DOHH2 (cell line): ENCODE measurements around the gene TMEM253.

Source experiments
- H3F3A ChIP-seq: fragments of 200-600 bp; sonication (generic), shearing (Covaris generic); 2 replicates; pipeline ENCODE4 v1.6.0; 2016; ENCODE audit warnings: antibody characterized with exemption, mild to moderate bottlenecking; ENCODE audit not compliant: control insufficient read depth, insufficient read depth
- H3K27ac ChIP-seq: fragments of 200-600 bp; sonication (generic); 2 replicates; pipeline ENCODE4 v1.5.1; 2014; ENCODE audit warnings: low read depth, mild to moderate bottlenecking, low read length, moderate library complexity
- H3K27me3 ChIP-seq: fragments of 200-600 bp; sonication (generic); 2 replicates; pipeline ENCODE4 v1.6.1; 2014; ENCODE audit warnings: mild to moderate bottlenecking, low read length, mixed read lengths; ENCODE audit not compliant: control insufficient read depth
- H3K36me3 ChIP-seq: fragments of 200-600 bp; sonication (generic); 2 replicates; pipeline ENCODE4 v1.6.1; 2014; ENCODE audit warnings: mild to moderate bottlenecking, low read length, moderate library complexity, mixed read lengths; ENCODE audit not compliant: control insufficient read depth
- H3K4me1 ChIP-seq: fragments of 200-600 bp; sonication (generic); 2 replicates; pipeline ENCODE4 v1.6.1; 2014; ENCODE audit warnings: mild to moderate bottlenecking, low read length, mixed read lengths; ENCODE audit not compliant: control insufficient read depth
- H3K4me2 ChIP-seq: fragments of 200-600 bp; sonication (generic); 2 replicates; pipeline ENCODE4 v1.6.0; 2014; ENCODE audit warnings: mild to moderate bottlenecking, low read length, moderate library complexity
- H3K4me3 ChIP-seq: fragments of 200-600 bp; sonication (generic); 2 replicates; pipeline ENCODE4 v1.5.1; 2014; ENCODE audit warnings: mild to moderate bottlenecking, low read length, mixed read lengths
- H3K79me2 ChIP-seq: fragments of 200-600 bp; sonication (generic); 2 replicates; pipeline ENCODE4 v1.6.1; 2014; ENCODE audit warnings: mild to moderate bottlenecking, low read length, mixed read lengths; ENCODE audit not compliant: control insufficient read depth
- H3K9me2 ChIP-seq: fragments of 200-600 bp; sonication (generic); replicated peaks from 2 replicates; pipeline ENCODE4 v1.6.1; 2014; ENCODE audit warnings: mild to moderate bottlenecking, low read length, mixed read lengths; ENCODE audit not compliant: control insufficient read depth
- H3K9me3 ChIP-seq: fragments of 200-600 bp; sonication (generic); 2 replicates; pipeline ENCODE4 v1.6.1; 2014; ENCODE audit warnings: antibody characterized with exemption, low read length, mixed read lengths; ENCODE audit not compliant: control insufficient read depth, insufficient read depth
- H4K20me1 ChIP-seq: fragments of 200-600 bp; sonication (generic); 2 replicates; pipeline ENCODE4 v1.6.0; 2014; ENCODE audit warnings: low read depth, mild to moderate bottlenecking, antibody characterized with exemption, low read length, moderate library complexity; ENCODE audit not compliant: control insufficient read depth, insufficient read depth
- CTCF ChIP-seq: fragments of 200-600 bp; sonication (generic); IDR thresholded peaks from one replicate; pipeline ENCODE4 v1.5.1; 2014; ENCODE audit warnings: antibody characterized with exemption, mild to moderate bottlenecking, low read depth, low read length; ENCODE audit not compliant: poor library complexity, severe bottlenecking
- EZH2phosphoT487 ChIP-seq: fragments of 200-600 bp; sonication (generic); IDR thresholded peaks from 2 replicates; pipeline ENCODE4 v1.6.1; 2017; ENCODE audit warnings: borderline replicate concordance, mild to moderate bottlenecking, antibody characterized with exemption, low read length, moderate library complexity, mixed read lengths

The TMEM253 gene

GRCh38 chr14:21108791-21109190 lies 7.9 kb downstream of the TMEM253 start:
- Histone ChIP-seq H3K4me2 (peak overlapping the region; percentile 12; the same call in 1 of the 2 replicates), H3K4me3 (no peak overlapping the region), H3K27me3 (no peaks in the 10 kb centered on the region), H3K9me3 (no peaks in the 10 kb centered on the region), H4K20me1 (no peaks in the 10 kb centered on the region), H3K4me1 (peaks cover 23% of the 10 kb centered on the region), H3K27ac (no peak overlapping the region), H3K79me2 (peaks cover 9% of the 10 kb centered on the region), H3K36me3 (peaks cover 5% of the 10 kb centered on the region), H3K9me2 (no peaks in the 10 kb centered on the region), H3F3A (0 out of 2 replicates have a peak, but pooled peaks cover 2% of the 10 kb centered on the region)
- TF ChIP-seq EZH2phosphoT487 = no peak

- H3K27me3 ChIP-seq = no peaks in the 10 kb centered on the region
- no peaks in the 10 kb centered on the region for H3K9me3 ChIP-seq
- peaks cover 22% of the 10 kb centered on the region for H3K4me1 ChIP-seq
- no peaks in the 10 kb centered on the region for H3K36me3 ChIP-seq
- H4K20me1 ChIP-seq = no peaks in the 10 kb centered on the region
- H3K9me2 ChIP-seq = no peaks in the 10 kb centered on the region
- H3K4me2 ChIP-seq = no peak overlapping the region; the same call in 1 of the 2 replicates
- H3K4me3 ChIP-seq = no peak overlapping the region
- H3K27ac ChIP-seq = no peak overlapping the region
- H3K79me2 ChIP-seq = peaks cover 3% of the 10 kb centered on the region
- TF ChIP-seq CTCF = no peak
- TF ChIP-seq EZH2phosphoT487 = no peak
- H3F3A ChIP-seq = 0 out of 2 replicates have a peak, but pooled peaks cover 2% of the 10 kb centered on the region
These were observed 8.7 kb downstream of the TMEM253 start for GRCh38 chr14:21109377-21110138.

- no peak overlapping the region for H3K4me3 ChIP-seq
- peaks cover 11% of the 10 kb centered on the region for H3K4me1 ChIP-seq
- no peaks in the 10 kb centered on the region for H4K20me1 ChIP-seq
- H3K9me3 ChIP-seq = no peaks in the 10 kb centered on the region
- H3K4me2 ChIP-seq = no peak overlapping the region
- TF ChIP-seq EZH2phosphoT487 = no peak
- no peak for TF ChIP-seq CTCF
- no peak overlapping the region for H3K27ac ChIP-seq
- H3F3A ChIP-seq = no peaks in the 10 kb centered on the region
- no peaks in the 10 kb centered on the region for H3K9me2 ChIP-seq
- no peaks in the 10 kb centered on the region for H3K36me3 ChIP-seq
- H3K79me2 ChIP-seq = no peaks in the 10 kb centered on the region
- no peaks in the 10 kb centered on the region for H3K27me3 ChIP-seq
These were observed 11.4 kb downstream of the TMEM253 start for GRCh38 chr14:21112255-21112654.

GRCh38 chr14:21113369-21113768 lies 12.5 kb downstream of the TMEM253 start:
- H3K27me3 ChIP-seq = no peaks in the 10 kb centered on the region
- H4K20me1 ChIP-seq = no peaks in the 10 kb centered on the region
- peaks cover 11% of the 10 kb centered on the region for H3K4me1 ChIP-seq
- no peak overlapping the region for H3K4me3 ChIP-seq
- no peak for TF ChIP-seq EZH2phosphoT487
- no peak for TF ChIP-seq CTCF
- H3K9me2 ChIP-seq = no peaks in the 10 kb centered on the region
- no peaks in the 10 kb centered on the region for H3F3A ChIP-seq
- H3K9me3 ChIP-seq = no peaks in the 10 kb centered on the region
- H3K27ac ChIP-seq = no peak overlapping the region
- H3K36me3 ChIP-seq = no peaks in the 10 kb centered on the region
- H3K4me2 ChIP-seq = no peak overlapping the region
- no peaks in the 10 kb centered on the region for H3K79me2 ChIP-seq
